ENCODE data around the gene TBCB. TPM values are rescaled to one million over a fixed set of nuclear protein-coding genes. Genes with fewer than 3 reads are reported as not detected.

Gene TBCB
- total RNA-seq, 1 donor from 2014 or later: 172 TPM

DNA sequence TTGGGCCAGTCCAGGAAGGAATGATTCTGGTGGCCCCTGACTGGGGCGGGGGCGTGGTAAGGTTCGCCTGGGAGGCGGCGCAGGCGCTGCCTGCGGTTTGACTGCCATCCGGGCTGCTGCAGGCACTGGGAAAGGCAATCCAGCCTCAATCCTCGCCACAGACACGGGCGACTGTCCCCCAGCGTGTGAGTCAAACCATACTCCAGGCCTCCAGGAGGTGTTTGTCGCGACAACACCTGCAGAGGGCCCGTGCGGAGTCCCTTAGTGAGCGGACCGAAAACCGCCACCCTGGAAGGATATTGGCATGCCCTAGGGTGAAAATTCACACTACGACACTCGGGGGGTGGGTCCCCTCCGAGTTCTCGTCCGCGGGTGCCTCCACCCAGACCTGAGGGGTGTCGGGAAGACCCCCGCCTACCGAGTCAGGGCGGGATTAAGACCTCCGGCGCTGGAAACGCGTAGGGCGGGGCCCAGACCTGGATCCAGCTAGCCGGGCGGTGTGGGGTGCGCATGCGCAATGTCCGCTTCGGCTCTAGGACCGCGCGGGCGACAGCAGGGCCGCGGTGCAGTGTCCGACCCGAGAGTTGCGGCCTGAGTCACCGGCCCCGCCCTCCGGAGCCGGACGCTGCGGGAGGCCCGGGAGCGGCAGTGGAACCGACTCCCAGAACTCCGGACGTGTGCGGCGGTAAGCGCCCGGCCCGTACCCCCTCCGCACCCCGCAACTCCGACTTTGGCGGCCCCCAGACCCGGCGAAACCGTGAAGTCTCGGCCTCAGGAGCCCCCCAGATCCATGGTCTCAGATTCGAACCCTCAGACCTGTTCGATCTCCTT is 24.4 kb downstream of the TBCB start, which contains the start of gene CAPNS1:
Gene CAPNS1 (plus strand): TSS at position 594 of the 831 bp plus-strand sequence. CDS start 946 bp downstream, outside the sequence.
- Mint-ChIP-seq H3K36me3 (ENCODE audit: unreplicated experiment) (peaks cover 19% of the 10 kb centered on the region), H3K4me1 (ENCODE audit: unreplicated experiment) (peaks cover 32% of the 10 kb centered on the region), H3K27me3 (ENCODE audit: unreplicated experiment) (no peaks in the 10 kb centered on the region), H3K4me3 (ENCODE audit: unreplicated experiment) (peak within 1 kb of the TSS; percentile 97), H3K9me3 (ENCODE audit: unreplicated experiment) (no peaks in the 10 kb centered on the region), H3K27ac (ENCODE audit: unreplicated experiment) (peak within 1 kb of the TSS; percentile 97)
- peak; percentile 99 for DNase-seq (ENCODE audit: extremely low spot score, unreplicated experiment)
- TF ChIP-seq, protein P1, sequence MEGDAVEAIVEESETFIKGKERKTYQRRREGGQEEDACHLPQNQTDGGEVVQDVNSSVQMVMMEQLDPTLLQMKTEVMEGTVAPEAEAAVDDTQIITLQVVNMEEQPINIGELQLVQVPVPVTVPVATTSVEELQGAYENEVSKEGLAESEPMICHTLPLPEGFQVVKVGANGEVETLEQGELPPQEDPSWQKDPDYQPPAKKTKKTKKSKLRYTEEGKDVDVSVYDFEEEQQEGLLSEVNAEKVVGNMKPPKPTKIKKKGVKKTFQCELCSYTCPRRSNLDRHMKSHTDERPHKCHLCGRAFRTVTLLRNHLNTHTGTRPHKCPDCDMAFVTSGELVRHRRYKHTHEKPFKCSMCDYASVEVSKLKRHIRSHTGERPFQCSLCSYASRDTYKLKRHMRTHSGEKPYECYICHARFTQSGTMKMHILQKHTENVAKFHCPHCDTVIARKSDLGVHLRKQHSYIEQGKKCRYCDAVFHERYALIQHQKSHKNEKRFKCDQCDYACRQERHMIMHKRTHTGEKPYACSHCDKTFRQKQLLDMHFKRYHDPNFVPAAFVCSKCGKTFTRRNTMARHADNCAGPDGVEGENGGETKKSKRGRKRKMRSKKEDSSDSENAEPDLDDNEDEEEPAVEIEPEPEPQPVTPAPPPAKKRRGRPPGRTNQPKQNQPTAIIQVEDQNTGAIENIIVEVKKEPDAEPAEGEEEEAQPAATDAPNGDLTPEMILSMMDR (IDR thresholded peaks at IDR 0.05): peak; percentile 15

DNA sequence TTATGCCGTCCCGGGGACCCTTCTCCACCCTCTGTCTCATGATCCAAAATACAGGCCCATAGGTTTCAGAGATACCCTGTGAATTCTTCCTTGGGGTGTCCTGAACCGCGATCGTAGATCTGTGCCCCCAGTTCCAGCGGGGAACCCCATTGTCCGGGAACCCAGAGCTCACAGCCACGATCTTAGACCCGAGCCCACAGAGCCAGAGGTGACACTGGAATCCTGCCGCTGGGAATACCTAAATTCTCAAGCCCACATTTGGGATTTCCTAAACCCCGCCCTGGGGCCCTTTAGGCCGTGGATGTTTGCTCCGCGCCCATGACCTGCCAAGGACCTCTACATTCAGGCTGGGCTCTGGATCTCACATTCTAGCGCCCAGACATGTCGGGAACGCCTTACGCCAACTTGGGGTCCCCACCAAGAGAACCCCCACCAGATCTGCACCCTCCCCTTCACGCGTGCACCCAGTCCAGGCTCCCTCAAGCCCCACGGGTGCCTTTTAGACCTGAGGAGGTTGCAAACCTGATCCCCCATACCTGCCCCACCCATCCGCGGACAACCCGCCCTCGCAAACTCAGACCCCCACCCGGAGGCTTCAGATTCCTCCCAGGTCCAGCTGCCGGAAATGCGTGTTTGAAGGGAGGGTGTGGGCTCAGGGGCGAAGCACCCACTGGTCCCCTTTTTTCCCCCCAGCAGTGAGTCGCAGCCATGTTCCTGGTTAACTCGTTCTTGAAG is 25.2 kb downstream of the TBCB start:
- H3K36me3 Mint-ChIP-seq (ENCODE audit: unreplicated experiment): peaks cover 25% of the 10 kb centered on the region
- no peaks in the 10 kb centered on the region for H3K27me3 Mint-ChIP-seq (ENCODE audit: unreplicated experiment)
- H3K27ac Mint-ChIP-seq (ENCODE audit: unreplicated experiment): peak overlapping the region; percentile 97
- no peak for DNase-seq (ENCODE audit: extremely low spot score, unreplicated experiment)
- TF ChIP-seq, protein P1 (IDR thresholded peaks at IDR 0.05): no peak
- no peaks in the 10 kb centered on the region for H3K9me3 Mint-ChIP-seq (ENCODE audit: unreplicated experiment)
- peaks cover 28% of the 10 kb centered on the region for H3K4me1 Mint-ChIP-seq (ENCODE audit: unreplicated experiment)
- peak overlapping the region; percentile 97 for H3K4me3 Mint-ChIP-seq (ENCODE audit: unreplicated experiment)

DNA sequence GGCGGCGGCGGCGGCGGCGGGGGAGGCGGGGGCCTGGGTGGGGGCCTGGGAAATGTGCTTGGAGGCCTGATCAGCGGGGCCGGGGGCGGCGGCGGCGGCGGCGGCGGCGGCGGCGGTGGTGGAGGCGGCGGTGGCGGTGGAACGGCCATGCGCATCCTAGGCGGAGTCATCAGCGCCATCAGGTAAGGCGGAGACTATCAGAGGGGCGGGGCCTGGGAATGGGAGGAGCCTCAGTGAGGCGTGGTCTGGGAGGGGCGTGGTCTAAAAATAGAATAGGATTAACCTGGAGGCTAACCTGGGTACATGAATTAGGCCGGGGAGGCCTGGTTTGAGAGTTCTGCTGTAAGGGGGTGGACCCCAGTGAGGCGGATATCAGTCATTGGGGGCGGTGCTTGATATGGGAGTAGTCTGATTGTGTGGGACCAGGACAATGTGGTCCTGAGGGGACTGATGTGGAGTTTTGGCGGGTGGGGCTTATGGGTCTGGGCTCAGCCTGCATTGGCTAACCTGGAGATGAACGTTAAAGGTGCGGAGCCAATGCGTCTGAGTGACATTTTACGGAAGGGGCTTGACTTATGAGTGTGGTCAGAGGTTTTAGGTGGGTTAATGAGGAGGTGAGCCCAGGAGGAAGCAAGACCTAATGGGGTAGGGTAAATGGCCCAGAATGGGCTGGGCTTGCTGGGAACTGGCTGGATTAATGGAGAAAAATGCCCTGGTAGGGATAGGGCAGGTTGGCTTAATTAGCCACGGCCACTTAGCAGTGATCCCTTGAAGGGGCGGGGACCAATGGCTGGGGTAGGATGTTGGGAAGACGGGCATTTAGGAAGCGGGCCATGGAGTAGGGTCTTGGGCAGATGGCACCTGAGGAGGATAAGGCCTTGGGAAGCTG is 26.0 kb downstream of the TBCB start:
- H3K4me1 Mint-ChIP-seq (ENCODE audit: unreplicated experiment): peaks cover 22% of the 10 kb centered on the region
- peak; percentile 94 for DNase-seq (ENCODE audit: extremely low spot score, unreplicated experiment)
- peaks cover 33% of the 10 kb centered on the region for H3K36me3 Mint-ChIP-seq (ENCODE audit: unreplicated experiment)
- H3K9me3 Mint-ChIP-seq (ENCODE audit: unreplicated experiment): no peaks in the 10 kb centered on the region
- H3K27me3 Mint-ChIP-seq (ENCODE audit: unreplicated experiment): no peaks in the 10 kb centered on the region
- peak overlapping the region; percentile 81 for H3K27ac Mint-ChIP-seq (ENCODE audit: unreplicated experiment)
- TF ChIP-seq, protein P1 (IDR thresholded peaks at IDR 0.05): no peak
- peak overlapping the region; percentile 97 for H3K4me3 Mint-ChIP-seq (ENCODE audit: unreplicated experiment)

DNA sequence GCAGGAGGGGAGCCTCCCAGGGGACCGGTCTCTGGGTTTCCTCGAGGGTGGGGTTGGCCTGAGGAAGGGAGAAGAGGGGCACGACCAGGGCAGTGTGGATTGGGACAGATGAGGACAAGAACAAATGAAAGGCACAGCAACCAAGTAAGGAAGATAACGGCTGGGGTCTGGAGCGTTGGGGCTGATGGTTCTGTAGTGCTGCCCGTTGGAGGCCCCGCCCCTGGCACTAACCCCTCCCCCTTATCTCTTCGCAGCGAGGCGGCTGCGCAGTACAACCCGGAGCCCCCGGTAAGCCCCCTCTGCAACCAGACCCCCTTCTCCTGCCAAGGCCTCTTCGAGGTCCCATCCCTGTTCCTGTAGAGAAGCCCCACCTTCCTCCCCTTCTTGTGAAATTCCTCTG is 26.8 kb downstream of the TBCB start:
- TF ChIP-seq, protein P1 (IDR thresholded peaks at IDR 0.05): no peak
- no peak for DNase-seq (ENCODE audit: extremely low spot score, unreplicated experiment)
- Mint-ChIP-seq H3K27ac (ENCODE audit: unreplicated experiment) (peak overlapping the region; percentile 52), H3K36me3 (ENCODE audit: unreplicated experiment) (peaks cover 41% of the 10 kb centered on the region), H3K4me1 (ENCODE audit: unreplicated experiment) (peaks cover 14% of the 10 kb centered on the region), H3K9me3 (ENCODE audit: unreplicated experiment) (no peaks in the 10 kb centered on the region), H3K4me3 (ENCODE audit: unreplicated experiment) (peak overlapping the region; percentile 85), H3K27me3 (ENCODE audit: unreplicated experiment) (no peaks in the 10 kb centered on the region)
